GM21825 (cell line): Measurements from ENCODE around the gene MICALL1.

Source experiments
- ATAC-seq: cut with Tn5 transposase; IDR thresholded peaks from one replicate; pipeline ENCODE4 v1.9.1; 2021; ENCODE audit warnings: mild to moderate bottlenecking, moderate library complexity; ENCODE audit not compliant: unreplicated experiment

Gene MICALL1

GRCh38 chr22:37906364-37907008, 389 bp downstream of the MICALL1 start:
- ATAC-seq = peak; percentile 19

GRCh38 chr22:37907036-37907954, 1.2 kb downstream of the MICALL1 start:
- ATAC-seq = no peak

GRCh38 chr22:37909766-37910165, 3.7 kb downstream of the MICALL1 start:
- ATAC-seq = no peak

- no peak for ATAC-seq
These were observed 5.0 kb downstream of the MICALL1 start for GRCh38 chr22:37910890-37911672.

- no peak for ATAC-seq
These were observed 5.6 kb downstream of the MICALL1 start for GRCh38 chr22:37911697-37912096.

- no peak for ATAC-seq
These were observed 6.1 kb downstream of the MICALL1 start for GRCh38 chr22:37912171-37912570.

GRCh38 chr22:37913233-37913721, 7.2 kb downstream of the MICALL1 start:
- ATAC-seq = no peak

- ATAC-seq = no peak
These were observed 10.2 kb downstream of the MICALL1 start for GRCh38 chr22:37916311-37916710.

GRCh38 chr22:37917874-37918548, 11.9 kb downstream of the MICALL1 start:
- no peak for ATAC-seq

- ATAC-seq = no peak
These were observed 12.6 kb downstream of the MICALL1 start for GRCh38 chr22:37918580-37919270.

GRCh38 chr22:37920126-37920525, 14.0 kb downstream of the MICALL1 start:
- ATAC-seq = no peak

- no peak for ATAC-seq
These were observed 16.1 kb downstream of the MICALL1 start for GRCh38 chr22:37922191-37922590.

GRCh38 chr22:37923927-37924326, 17.8 kb downstream of the MICALL1 start:
- ATAC-seq = no peak

- ATAC-seq = no peak
These were observed 18.4 kb downstream of the MICALL1 start for GRCh38 chr22:37924386-37925065.

- ATAC-seq = no peak
These were observed 19.2 kb downstream of the MICALL1 start for GRCh38 chr22:37925330-37925729.

- no peak for ATAC-seq
These were observed 19.7 kb downstream of the MICALL1 start for GRCh38 chr22:37925767-37926166.

- ATAC-seq = no peak
These were observed 20.3 kb downstream of the MICALL1 start for GRCh38 chr22:37926358-37926757.

GRCh38 chr22:37926771-37927636, 20.9 kb downstream of the MICALL1 start:
- no peak for ATAC-seq

- ATAC-seq = no peak
These were observed 21.5 kb downstream of the MICALL1 start for GRCh38 chr22:37927637-37927936.
